Measurements from ENCODE around the gene TLL1. TPM values are rescaled to one million over a fixed set of nuclear protein-coding genes. Genes with fewer than 3 reads are reported as not detected.

The TLL1 gene
- total RNA-seq, 1 donor: 19.0 TPM

DNA sequence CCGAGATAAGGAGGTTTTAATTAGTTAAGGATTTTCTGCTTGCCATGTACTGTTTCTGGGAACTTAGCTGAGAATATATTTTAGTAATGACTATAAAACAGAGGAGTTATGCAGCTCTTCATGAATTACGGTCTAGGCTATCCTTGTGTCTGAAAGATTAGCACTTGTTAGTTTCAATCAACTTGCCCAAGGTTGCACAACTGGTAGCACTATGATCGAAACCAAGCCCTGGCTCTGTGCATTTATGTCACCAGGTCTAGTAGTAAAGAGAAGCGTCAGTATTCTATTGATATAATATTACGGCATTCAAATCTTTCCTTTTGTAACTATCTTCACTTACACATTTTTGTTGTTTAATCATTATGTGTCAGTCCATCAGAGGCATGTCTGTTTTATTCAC, 176.0 kb downstream of the TLL1 start:
- TF ChIP-seq, protein P1, sequence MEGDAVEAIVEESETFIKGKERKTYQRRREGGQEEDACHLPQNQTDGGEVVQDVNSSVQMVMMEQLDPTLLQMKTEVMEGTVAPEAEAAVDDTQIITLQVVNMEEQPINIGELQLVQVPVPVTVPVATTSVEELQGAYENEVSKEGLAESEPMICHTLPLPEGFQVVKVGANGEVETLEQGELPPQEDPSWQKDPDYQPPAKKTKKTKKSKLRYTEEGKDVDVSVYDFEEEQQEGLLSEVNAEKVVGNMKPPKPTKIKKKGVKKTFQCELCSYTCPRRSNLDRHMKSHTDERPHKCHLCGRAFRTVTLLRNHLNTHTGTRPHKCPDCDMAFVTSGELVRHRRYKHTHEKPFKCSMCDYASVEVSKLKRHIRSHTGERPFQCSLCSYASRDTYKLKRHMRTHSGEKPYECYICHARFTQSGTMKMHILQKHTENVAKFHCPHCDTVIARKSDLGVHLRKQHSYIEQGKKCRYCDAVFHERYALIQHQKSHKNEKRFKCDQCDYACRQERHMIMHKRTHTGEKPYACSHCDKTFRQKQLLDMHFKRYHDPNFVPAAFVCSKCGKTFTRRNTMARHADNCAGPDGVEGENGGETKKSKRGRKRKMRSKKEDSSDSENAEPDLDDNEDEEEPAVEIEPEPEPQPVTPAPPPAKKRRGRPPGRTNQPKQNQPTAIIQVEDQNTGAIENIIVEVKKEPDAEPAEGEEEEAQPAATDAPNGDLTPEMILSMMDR (IDR thresholded peaks at IDR 0.05; ENCODE audit: insufficient read depth, low read depth, low read length): no peak

DNA sequence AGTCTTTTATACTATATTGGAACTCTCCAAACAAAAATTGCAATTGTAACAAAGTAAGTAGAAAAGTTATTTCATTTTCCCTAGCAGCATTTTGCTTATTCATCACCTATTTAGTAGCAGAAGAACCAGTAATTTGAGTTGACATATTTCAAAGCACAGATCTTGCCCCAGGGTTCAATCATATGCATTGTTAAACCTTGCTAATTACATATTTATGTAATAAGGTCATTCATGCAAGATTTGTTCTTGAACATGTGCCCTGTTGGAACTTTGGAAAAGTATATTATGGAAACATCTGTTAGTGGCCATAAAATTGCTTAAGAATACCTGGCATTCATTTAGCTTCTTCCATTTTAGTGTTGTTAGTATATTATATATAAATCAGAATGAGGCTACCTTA, 191.7 kb downstream of the TLL1 start:
- H3K4me3 ChIP-seq (ENCODE audit: low read depth, low read length): no peak overlapping the region
- TF ChIP-seq, protein P1 (IDR thresholded peaks at IDR 0.05; ENCODE audit: insufficient read depth, low read depth, low read length): no peak
- no peak for DNase-seq (ENCODE audit: low read depth)

More for the DNA sequence above, 176.0 kb downstream of the TLL1 start:
- DNase-seq (ENCODE audit: low read depth): no peak
- no peak overlapping the region for H3K4me3 ChIP-seq (ENCODE audit: low read depth, low read length)

DNA sequence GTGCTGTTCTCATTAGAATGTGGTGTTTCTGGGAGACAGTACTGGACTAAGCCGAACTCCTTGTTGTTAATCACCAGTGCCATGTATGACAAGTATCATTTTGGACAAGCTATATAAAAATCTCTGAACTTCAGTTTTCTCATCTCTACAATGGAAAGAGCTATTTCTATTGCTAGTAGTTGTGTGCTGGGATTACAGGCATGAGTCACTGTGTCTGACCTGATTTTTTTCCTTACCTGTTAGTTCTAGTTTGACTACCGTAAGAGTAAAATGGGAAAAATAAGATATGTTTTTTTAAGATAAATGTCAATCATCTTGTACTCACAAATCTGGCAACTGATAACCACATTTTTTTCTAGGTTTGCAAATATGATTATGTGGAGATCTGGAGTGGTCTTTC, 192.3 kb downstream of the TLL1 start:
- TF ChIP-seq, protein P1 (IDR thresholded peaks at IDR 0.05; ENCODE audit: insufficient read depth, low read depth, low read length): no peak
- no peak overlapping the region for H3K4me3 ChIP-seq (ENCODE audit: low read depth, low read length)
- DNase-seq (ENCODE audit: low read depth): no peak

DNA sequence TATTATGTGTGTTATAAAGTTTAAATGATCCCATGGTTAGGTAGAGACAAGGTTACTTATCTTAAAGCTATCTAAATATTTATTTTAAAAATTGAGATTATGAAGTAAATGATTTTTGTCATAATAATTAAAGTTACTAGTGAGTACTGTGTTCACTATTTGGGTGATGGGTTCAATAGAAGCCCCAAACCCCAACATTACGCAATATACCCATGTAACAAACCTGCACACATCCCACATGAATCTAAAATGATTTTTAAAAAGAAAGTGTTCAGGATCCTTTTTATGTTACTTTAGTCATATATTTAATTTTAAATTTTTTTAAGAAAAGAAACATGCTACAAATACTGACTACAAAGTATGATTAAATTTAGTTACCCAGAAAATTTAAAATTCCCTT, 193.9 kb downstream of the TLL1 start:
- no peak overlapping the region for H3K4me3 ChIP-seq (ENCODE audit: low read depth, low read length)
- TF ChIP-seq, protein P1 (IDR thresholded peaks at IDR 0.05; ENCODE audit: insufficient read depth, low read depth, low read length): no peak
- DNase-seq (ENCODE audit: low read depth): no peak

DNA sequence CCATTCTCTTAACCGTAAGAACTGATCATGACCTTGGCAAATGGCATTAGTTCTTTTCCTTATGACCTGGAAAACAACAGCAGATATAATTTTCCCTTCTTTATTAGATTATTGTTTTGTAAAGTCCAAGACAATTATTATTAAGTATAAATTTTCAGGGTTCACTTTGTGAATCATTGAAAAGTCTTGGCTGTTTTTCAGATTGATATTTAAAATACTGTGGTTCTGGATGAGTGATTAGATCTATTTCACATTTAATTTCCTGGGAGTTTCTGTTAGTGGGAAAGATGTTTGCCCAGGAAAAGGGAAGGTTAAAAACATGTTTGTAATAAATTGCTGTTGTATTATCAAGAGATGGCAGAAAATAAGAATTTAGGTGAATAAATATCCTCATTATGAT, 194.9 kb downstream of the TLL1 start:
- no peak overlapping the region for H3K4me3 ChIP-seq (ENCODE audit: low read depth, low read length)
- no peak for DNase-seq (ENCODE audit: low read depth)
- TF ChIP-seq, protein P1 (IDR thresholded peaks at IDR 0.05; ENCODE audit: insufficient read depth, low read depth, low read length): no peak

DNA sequence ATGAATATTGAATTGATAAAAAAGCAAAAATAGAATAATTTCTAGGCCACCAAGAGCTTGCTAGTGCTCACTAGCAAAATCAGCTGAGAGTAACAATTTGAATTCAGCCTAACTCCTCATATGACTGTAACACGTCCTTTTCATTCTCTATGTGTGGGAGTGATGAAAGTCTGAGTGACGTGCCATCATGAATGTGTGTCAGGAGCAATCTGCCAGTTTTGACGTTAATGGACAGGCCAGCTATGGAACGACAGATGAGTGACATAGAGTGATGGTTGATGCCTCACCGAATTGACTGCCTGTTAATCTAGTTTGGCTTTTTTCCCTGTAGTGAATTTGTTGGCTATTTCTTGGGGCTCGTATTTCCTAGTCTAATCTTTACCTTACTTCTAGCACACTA, 200.7 kb downstream of the TLL1 start:
- no peak overlapping the region for H3K4me3 ChIP-seq (ENCODE audit: low read depth, low read length)
- no peak for DNase-seq (ENCODE audit: low read depth)
- TF ChIP-seq, protein P1 (IDR thresholded peaks at IDR 0.05; ENCODE audit: insufficient read depth, low read depth, low read length): no peak

DNA sequence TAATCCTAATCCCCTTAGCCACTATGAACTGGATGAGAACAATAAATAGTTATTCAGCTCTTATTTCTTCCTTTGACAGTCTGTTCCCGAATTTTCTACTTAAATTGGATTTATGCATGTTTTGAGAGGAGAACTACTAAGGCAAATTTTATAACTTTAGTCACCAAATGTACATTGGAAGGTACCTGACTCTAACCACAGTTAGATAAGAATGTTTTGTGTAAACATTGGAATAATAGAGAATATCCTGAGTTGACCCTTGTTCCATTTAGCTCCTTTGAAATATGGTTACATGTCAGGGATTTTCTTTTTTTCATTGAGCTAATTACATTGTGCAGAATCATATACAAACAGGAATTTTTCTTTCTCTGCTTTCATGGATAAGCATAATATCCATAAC, 202.6 kb downstream of the TLL1 start:
- H3K4me3 ChIP-seq (ENCODE audit: low read depth, low read length): no peak overlapping the region
- TF ChIP-seq, protein P1 (IDR thresholded peaks at IDR 0.05; ENCODE audit: insufficient read depth, low read depth, low read length): no peak
- no peak for DNase-seq (ENCODE audit: low read depth)

Measured in fibroblast of villous mesenchyme (primary cell).